Measurements from ENCODE around the gene STXBP4. TPM values are rescaled to one million over a fixed set of nuclear protein-coding genes. Genes with fewer than 3 reads are reported as not detected.
"Not testable (repeated sequence)": the region's sequence is repeated elsewhere in the genome, so short reads cannot be mapped to it uniquely, and the experiment has no call there.

Gene STXBP4
- polyA plus RNA-seq, 1 of the 3 experiments (the other 2 are of a cell fraction): 2.8 TPM

- Histone ChIP-seq H4K20me1 (ENCODE audit: insufficient read depth) (no peaks in the 10 kb centered on the region), H3K4me1 (ENCODE audit: control insufficient read depth in 1 of 2, insufficient read depth in 2 of 2, low read depth in 1 of 2, low read length in 1 of 2) (0 out of 4 replicates have a peak, but pooled peaks cover 0 to 3% of the 10 kb centered on the region in 2 experiments), H3K9ac (no peak overlapping the region), H3K27ac (ENCODE audit: low read depth in 2 of 2, low read length in 1 of 2) (no peak overlapping the region), H3K36me3 (replicated peaks in 1 of 2; ENCODE audit: control insufficient read depth in 1 of 2, insufficient read depth in 2 of 2, low read length in 1 of 2) (peaks cover 10 to 14% of the 10 kb centered on the region in 2 experiments), H3K27me3 (ENCODE audit: insufficient read depth) (no peaks in the 10 kb centered on the region), H3K4me2 (no peak overlapping the region), H3K9me2 (no peaks in the 10 kb centered on the region), H3K4me3 (ENCODE audit: low read depth in 2 of 2, low read length in 1 of 2) (no peak overlapping the region), H2AFZ (ENCODE audit: low read depth) (no peak overlapping the region), H3K79me2 (ENCODE audit: insufficient read depth) (no peaks in the 10 kb centered on the region), H3K9me3 (no peaks in the 10 kb centered on the region), H3F3A (replicated peaks; ENCODE audit: insufficient read depth) (no peaks in the 10 kb centered on the region)
- WGBS (ENCODE audit: low lambda C conversion rate): 85% methylated on average over 4 of the region's 4 CpGs
- TF ChIP-seq FOXM1 (IDR thresholded peaks at IDR 0.05; ENCODE audit: low read depth): no peak
- TF ChIP-seq GATA2 (CRISPR knock-in tag; IDR thresholded peaks at IDR 0.05): no peak
- TF ChIP-seq MEF2A (IDR thresholded peaks at IDR 0.05; ENCODE audit: borderline replicate concordance, low read depth): no peak
- TF ChIP-seq RAD21 (IDR thresholded peaks at IDR 0.05; ENCODE audit: low read length): no peak
- TF ChIP-seq RCOR1 (IDR thresholded peaks at IDR 0.05; ENCODE audit: low read length): no peak
- no peak for TF ChIP-seq USF1 (IDR thresholded peaks at IDR 0.05; ENCODE audit: borderline replicate concordance, low read depth)
- TF ChIP-seq NRF1 (IDR thresholded peaks at IDR 0.05; ENCODE audit: low read depth, low read length): no peak
- no peak for DNase-seq
- ChIA-PET POLR2A (no interaction called here), CTCF (no interaction called here)
Observed at GRCh38 chr17:55072898-55073297, 104.3 kb downstream of the STXBP4 start.

- H3K9me2 ChIP-seq; H3K27ac ChIP-seq (ENCODE audit: low read depth in 2 of 2, low read length in 1 of 2); DNase-seq; H3K4me3 ChIP-seq (ENCODE audit: low read depth in 2 of 2, low read length in 1 of 2); H3K27me3 ChIP-seq (ENCODE audit: insufficient read depth); H3F3A ChIP-seq (replicated peaks; ENCODE audit: insufficient read depth); H3K4me2 ChIP-seq; H3K4me1 ChIP-seq (ENCODE audit: control insufficient read depth in 1 of 2, insufficient read depth in 2 of 2, low read depth in 1 of 2, low read length in 1 of 2); H3K79me2 ChIP-seq (ENCODE audit: insufficient read depth); H3K9ac ChIP-seq; H4K20me1 ChIP-seq (ENCODE audit: insufficient read depth); CTCF ChIA-PET; H3K9me3 ChIP-seq; H2AFZ ChIP-seq (ENCODE audit: low read depth); POLR2A ChIA-PET: not testable (repeated sequence)
- H3K36me3 ChIP-seq (replicated peaks in 1 of 2; ENCODE audit: control insufficient read depth in 1 of 2, insufficient read depth in 2 of 2, low read length in 1 of 2): peaks cover 14 to 15% of the 10 kb centered on the region in 2 experiments
- 91% methylated on average over 4 of the region's 4 CpGs for WGBS (ENCODE audit: low lambda C conversion rate)
Observed at GRCh38 chr17:55073467-55073866, 104.9 kb downstream of the STXBP4 start.

GRCh38 chr17:55081559-55081958, 113.0 kb downstream of the STXBP4 start:
- Histone ChIP-seq H3K79me2 (ENCODE audit: insufficient read depth) (no peaks in the 10 kb centered on the region), H3K27ac (ENCODE audit: low read depth in 2 of 2, low read length in 1 of 2) (no peak overlapping the region), H3K4me1 (ENCODE audit: control insufficient read depth in 1 of 2, insufficient read depth in 2 of 2, low read depth in 1 of 2, low read length in 1 of 2) (no peaks in the 10 kb centered on the region; a peak in 1 of 4 replicates), H3K9me2 (no peaks in the 10 kb centered on the region), H4K20me1 (ENCODE audit: insufficient read depth) (no peaks in the 10 kb centered on the region), H3K9me3 (no peaks in the 10 kb centered on the region), H2AFZ (ENCODE audit: low read depth) (no peak overlapping the region), H3F3A (replicated peaks; ENCODE audit: insufficient read depth) (peaks cover 8% of the 10 kb centered on the region), H3K9ac (no peak overlapping the region), H3K27me3 (ENCODE audit: insufficient read depth) (no peaks in the 10 kb centered on the region), H3K36me3 (replicated peaks in 1 of 2; ENCODE audit: control insufficient read depth in 1 of 2, insufficient read depth in 2 of 2, low read length in 1 of 2) (peaks cover 20 to 24% of the 10 kb centered on the region in 2 experiments), H3K4me3 (ENCODE audit: low read depth in 2 of 2, low read length in 1 of 2) (no peak overlapping the region), H3K4me2 (no peak overlapping the region)
- 85% methylated on average over 1 of the region's 1 CpG for WGBS (ENCODE audit: low lambda C conversion rate)
- TF ChIP-seq EZH2phosphoT487 (IDR thresholded peaks at IDR 0.05; ENCODE audit: borderline replicate concordance, low read depth) (no peak), RXRA (IDR thresholded peaks at IDR 0.05; ENCODE audit: borderline replicate concordance, low read depth) (no peak), SMC3 (IDR thresholded peaks at IDR 0.05; ENCODE audit: low read depth, low read length) (no peak), NRF1 (IDR thresholded peaks at IDR 0.05; ENCODE audit: low read depth, low read length) (no peak), CTCF (IDR thresholded peaks at IDR 0.05) (no peak), RCOR1 (IDR thresholded peaks at IDR 0.05; ENCODE audit: low read length) (no peak), RFX5 (IDR thresholded peaks at IDR 0.05; ENCODE audit: low read length) (no peak), NFIC (IDR thresholded peaks at IDR 0.05; ENCODE audit: borderline replicate concordance) (no peak), EP300 (IDR thresholded peaks at IDR 0.05; ENCODE audit: borderline replicate concordance in 1 of 2, low read depth in 1 of 2, low read length in 1 of 2) (no peak), MXI1 (IDR thresholded peaks at IDR 0.05; ENCODE audit: low read depth, low read length) (no peak), GATA2 (CRISPR knock-in tag; IDR thresholded peaks at IDR 0.05) (no peak), ZBTB33 (IDR thresholded peaks at IDR 0.05; ENCODE audit: borderline replicate concordance, low read depth) (no peak), GABPA (IDR thresholded peaks at IDR 0.05; ENCODE audit: low read depth) (no peak), FOXM1 (IDR thresholded peaks at IDR 0.05; ENCODE audit: low read depth) (no peak), RAD21 (IDR thresholded peaks at IDR 0.05; ENCODE audit: low read length) (no peak), FOXJ3 (CRISPR knock-in tag; IDR thresholded peaks at IDR 0.05) (no peak), TAF1 (IDR thresholded peaks at IDR 0.05; ENCODE audit: borderline replicate concordance, low read depth, low read length) (no peak), ELF1 (IDR thresholded peaks at IDR 0.05) (no peak)
- CTCF ChIA-PET: no interaction called here
- DNase-seq: no peak
- POLR2A ChIA-PET: no interaction called here
